ENCODE data around the gene COPE. TPM values are rescaled to one million over a fixed set of nuclear protein-coding genes. Genes with fewer than 3 reads are reported as not detected.

The COPE gene
- total RNA-seq, 1 donor from 2014 or later = 212 TPM

DNA sequence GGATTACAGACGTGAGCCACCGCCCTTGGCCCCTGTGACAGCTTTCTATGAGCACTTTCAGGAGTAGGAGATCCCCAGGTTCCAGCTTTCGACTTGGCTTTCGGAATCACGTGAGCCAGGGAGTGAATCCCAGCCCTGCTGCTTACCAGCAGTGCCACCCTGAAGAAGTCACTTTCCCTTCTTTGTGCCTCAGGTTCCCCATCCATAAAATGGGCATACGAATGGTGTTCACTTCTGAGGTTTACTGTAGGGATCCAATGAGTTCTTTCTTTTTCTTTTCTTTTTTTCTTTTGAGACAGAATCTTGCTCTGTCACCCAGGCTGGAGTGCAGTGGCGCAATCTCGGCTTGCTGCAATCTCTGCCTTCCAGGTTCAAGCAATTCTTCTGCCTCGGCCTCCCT, 26.1 kb upstream of the COPE start:
- intact Hi-C loops (cut with DNase I) = no loop called here
- Histone ChIP-seq H3K27me3 (no peaks in the 10 kb centered on the region), H3K27ac (no peak overlapping the region), H3K9me3 (no peaks in the 10 kb centered on the region), H3K4me3 (no peak overlapping the region), H3K4me1 (peaks cover 11% of the 10 kb centered on the region), H3K36me3 (no peaks in the 10 kb centered on the region)
- DNase-seq (ENCODE audit: extremely low spot score in 2 of 2) = no peak
- TF ChIP-seq POLR2AphosphoS5 (IDR thresholded peaks at IDR 0.05; ENCODE audit: insufficient read depth in 1 of 2, low read depth in 1 of 2) = no peak
- no peak for TF ChIP-seq POLR2A (IDR thresholded peaks at IDR 0.05)
- TF ChIP-seq, protein P1, sequence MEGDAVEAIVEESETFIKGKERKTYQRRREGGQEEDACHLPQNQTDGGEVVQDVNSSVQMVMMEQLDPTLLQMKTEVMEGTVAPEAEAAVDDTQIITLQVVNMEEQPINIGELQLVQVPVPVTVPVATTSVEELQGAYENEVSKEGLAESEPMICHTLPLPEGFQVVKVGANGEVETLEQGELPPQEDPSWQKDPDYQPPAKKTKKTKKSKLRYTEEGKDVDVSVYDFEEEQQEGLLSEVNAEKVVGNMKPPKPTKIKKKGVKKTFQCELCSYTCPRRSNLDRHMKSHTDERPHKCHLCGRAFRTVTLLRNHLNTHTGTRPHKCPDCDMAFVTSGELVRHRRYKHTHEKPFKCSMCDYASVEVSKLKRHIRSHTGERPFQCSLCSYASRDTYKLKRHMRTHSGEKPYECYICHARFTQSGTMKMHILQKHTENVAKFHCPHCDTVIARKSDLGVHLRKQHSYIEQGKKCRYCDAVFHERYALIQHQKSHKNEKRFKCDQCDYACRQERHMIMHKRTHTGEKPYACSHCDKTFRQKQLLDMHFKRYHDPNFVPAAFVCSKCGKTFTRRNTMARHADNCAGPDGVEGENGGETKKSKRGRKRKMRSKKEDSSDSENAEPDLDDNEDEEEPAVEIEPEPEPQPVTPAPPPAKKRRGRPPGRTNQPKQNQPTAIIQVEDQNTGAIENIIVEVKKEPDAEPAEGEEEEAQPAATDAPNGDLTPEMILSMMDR (IDR thresholded peaks at IDR 0.05) = no peak

DNA sequence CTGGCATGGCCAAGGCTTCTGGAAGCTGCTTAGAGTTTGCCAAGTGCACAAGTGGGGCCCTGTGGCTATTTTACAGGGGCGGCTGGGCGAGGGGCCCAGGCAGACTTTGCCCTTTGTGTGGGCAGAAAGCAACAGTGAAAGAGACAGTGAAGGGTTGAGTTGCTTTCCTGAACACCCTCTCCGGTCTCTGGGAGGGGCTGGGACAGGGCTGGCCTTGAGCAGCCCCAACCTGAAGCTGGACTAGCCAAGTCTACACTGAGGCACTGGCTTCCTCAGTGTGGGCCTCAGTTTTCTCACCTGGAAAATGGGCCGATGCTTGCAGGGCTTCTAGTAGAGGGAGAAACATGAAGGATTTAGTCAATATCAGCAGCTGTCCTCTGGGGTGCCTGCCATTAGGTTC, 24.3 kb upstream of the COPE start:
- no peaks in the 10 kb centered on the region for H3K9me3 ChIP-seq
- intact Hi-C loops (cut with DNase I) = no loop called here
- H3K36me3 ChIP-seq = peaks cover 0 to 2% of the 10 kb centered on the region in 2 donors
- peaks cover 29% of the 10 kb centered on the region for H3K4me1 ChIP-seq
- H3K27ac ChIP-seq = no peak overlapping the region
- no peak for DNase-seq (ENCODE audit: extremely low spot score in 2 of 2)
- no peaks in the 10 kb centered on the region for H3K27me3 ChIP-seq
- H3K4me3 ChIP-seq = no peak overlapping the region
- TF ChIP-seq, protein P1 (IDR thresholded peaks at IDR 0.05) = no peak
- TF ChIP-seq POLR2A (IDR thresholded peaks at IDR 0.05) (no peak), POLR2AphosphoS5 (IDR thresholded peaks at IDR 0.05; ENCODE audit: insufficient read depth in 1 of 2, low read depth in 1 of 2) (no peak)

DNA sequence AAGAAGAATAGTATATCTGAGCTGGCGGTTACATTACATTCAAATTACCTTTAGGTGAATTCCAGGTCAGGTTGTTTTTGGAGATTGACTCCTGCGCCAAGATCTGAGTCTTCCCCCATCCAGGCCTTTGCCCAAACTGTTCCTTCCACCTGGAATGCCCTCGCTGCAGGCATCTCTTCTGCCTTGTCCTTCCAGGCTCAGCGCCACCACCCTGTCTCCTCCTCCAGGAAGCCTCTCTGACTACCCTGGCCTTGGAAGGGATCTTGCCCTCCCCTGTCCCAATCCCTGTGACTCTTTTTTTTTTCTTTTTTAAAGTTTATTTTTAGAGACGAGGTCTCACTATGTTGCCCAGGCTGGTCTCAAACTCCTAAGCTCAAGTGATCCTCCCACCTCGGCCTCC, 23.5 kb upstream of the COPE start:
- TF ChIP-seq POLR2A (IDR thresholded peaks at IDR 0.05) (no peak), POLR2AphosphoS5 (IDR thresholded peaks at IDR 0.05; ENCODE audit: insufficient read depth in 1 of 2, low read depth in 1 of 2) (no peak)
- intact Hi-C loops (cut with DNase I) = no loop called here
- no peaks in the 10 kb centered on the region for H3K9me3 ChIP-seq
- peaks cover 29% of the 10 kb centered on the region for H3K4me1 ChIP-seq
- DNase-seq (ENCODE audit: extremely low spot score in 2 of 2) = no peak
- H3K27me3 ChIP-seq = no peaks in the 10 kb centered on the region
- H3K4me3 ChIP-seq = no peak overlapping the region
- H3K27ac ChIP-seq = no peak overlapping the region
- H3K36me3 ChIP-seq = peaks cover 0 to 6% of the 10 kb centered on the region in 2 donors

DNA sequence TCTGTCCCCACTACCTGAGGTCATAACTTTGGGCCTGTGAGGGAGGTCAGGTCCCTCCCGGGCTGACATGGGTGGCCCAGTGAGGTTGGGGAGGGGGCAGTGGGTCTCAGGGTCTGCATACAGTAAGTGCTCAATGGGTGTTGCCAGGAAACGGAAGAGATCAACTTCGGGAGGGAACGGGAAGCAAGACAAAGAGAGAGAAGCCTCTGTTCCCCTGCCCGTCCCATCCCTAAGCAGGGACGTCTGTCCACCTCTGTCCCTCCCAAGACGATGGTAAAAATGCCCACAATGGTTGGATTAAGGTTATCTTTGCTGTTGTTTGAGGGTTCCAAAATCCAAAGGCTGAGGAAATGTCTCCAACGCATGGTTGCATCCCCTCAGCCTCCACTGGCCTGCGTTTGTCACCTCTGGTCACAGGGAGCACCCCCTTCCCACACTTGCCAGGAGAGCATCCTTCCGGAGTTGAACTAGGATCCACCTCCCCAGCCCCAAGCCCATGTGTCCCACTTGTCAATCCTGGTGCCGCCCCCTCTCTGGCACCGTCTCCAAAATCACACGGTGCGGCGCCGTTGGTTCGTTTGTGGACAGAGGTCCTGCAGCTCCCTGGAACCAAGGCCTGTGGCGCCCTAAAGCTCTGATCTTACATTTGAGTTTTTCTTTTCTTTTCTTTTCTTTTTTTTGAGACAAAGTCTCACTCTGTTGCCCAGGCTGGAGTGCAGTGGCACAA, 22.6 kb upstream of the COPE start:
- no peak for DNase-seq (ENCODE audit: extremely low spot score in 2 of 2)
- Histone ChIP-seq H3K4me1 (peaks cover 29% of the 10 kb centered on the region), H3K36me3 (peaks cover 0 to 6% of the 10 kb centered on the region in 2 donors), H3K9me3 (no peaks in the 10 kb centered on the region), H3K27me3 (no peaks in the 10 kb centered on the region), H3K4me3 (peak overlapping the region; percentile 21 to 94), H3K27ac (peak overlapping the region; percentile 59)
- no peak for TF ChIP-seq POLR2A (IDR thresholded peaks at IDR 0.05)
- TF ChIP-seq, protein P1 (IDR thresholded peaks at IDR 0.05) = no peak
- no peak for TF ChIP-seq POLR2AphosphoS5 (IDR thresholded peaks at IDR 0.05; ENCODE audit: insufficient read depth in 1 of 2, low read depth in 1 of 2)
- intact Hi-C loops (cut with DNase I) = no loop called here

DNA sequence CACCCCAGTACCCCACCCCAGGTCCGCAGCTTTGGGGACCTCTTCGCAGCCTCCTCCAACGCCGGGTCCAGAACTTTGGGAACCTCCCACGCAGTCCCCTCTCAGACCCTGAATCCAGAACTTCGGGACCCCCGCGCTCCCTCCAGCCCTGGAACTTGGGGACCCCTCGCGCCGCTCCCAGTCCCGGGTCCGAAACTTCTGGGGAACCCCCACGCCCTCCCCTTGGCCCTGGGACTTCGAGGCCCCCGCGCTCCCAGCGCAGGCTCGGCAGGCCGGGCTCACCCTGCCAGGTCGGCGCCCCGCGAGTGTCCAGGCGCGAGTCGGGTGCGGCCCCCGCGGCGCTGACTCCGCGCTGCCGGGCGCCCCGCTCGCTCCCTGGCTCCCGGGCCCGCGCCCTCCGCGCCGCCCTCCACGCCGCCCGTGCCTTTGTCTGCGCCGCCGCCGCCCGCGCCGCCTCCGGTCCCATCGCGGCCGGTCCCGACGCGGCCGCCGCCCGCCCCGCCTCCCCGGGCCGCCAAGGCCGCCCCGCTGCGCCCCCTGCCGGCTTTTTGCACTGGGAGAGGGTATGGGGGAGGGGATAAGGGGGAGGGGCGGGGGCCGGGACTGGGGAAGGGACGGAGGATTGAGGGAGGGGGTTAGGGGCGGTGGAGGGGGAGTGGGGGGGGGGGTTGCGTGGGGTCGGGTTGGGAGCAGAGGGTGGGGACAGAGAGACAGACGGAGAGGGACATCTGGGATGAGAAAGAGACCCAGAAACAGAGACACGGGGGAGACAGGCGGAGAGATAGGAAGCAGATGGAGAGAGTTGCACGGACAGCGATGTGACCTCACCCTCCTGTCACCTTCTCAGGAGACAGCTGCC, 21.8 kb upstream of the COPE start, which contains the start of gene HOMER3:
Gene HOMER3, minus strand, starts transcription at position 449 of the 859 bp plus-strand sequence. CDS start 2,235 bp downstream, outside the sequence.
- Histone ChIP-seq H3K36me3 (peaks cover 0 to 6% of the 10 kb centered on the region in 2 donors), H3K27me3 (no peaks in the 10 kb centered on the region), H3K4me3 (peak within 1 kb of the TSS; percentile 79 to 94), H3K9me3 (no peaks in the 10 kb centered on the region), H3K4me1 (peaks cover 29% of the 10 kb centered on the region), H3K27ac (peak within 1 kb of the TSS; percentile 84)
- peak in 1 of 2 donors; percentile 49 for TF ChIP-seq POLR2A (IDR thresholded peaks at IDR 0.05)
- no peak for TF ChIP-seq POLR2AphosphoS5 (IDR thresholded peaks at IDR 0.05; ENCODE audit: insufficient read depth in 1 of 2, low read depth in 1 of 2)
- intact Hi-C loops (cut with DNase I) = no loop called here
- DNase-seq (ENCODE audit: extremely low spot score in 2 of 2) = no peak
